D721Med (cell line): ENCODE results near the gene MBNL3.
"Not testable (repeated sequence)": the region's sequence is repeated elsewhere in the genome, so short reads cannot be mapped to it uniquely, and the experiment has no call there.

Source experiments
- DNase-seq: peaks from one replicate; pipeline ENCODE4 v3.0.0; 2011; ENCODE audit warnings: low spot score; ENCODE audit not compliant: insufficient read length
- FAIRE-seq: peaks from 2 replicates; lab custom pipeline; 2011; peaks lifted over from hg19 to GRCh38; lab: Jason Lieb, UNC
- TF ChIP-seq, protein P1 (sequence below): IDR thresholded peaks from 2 replicates; pipeline ENCODE4 v1.5.1; 2012; ENCODE audit warnings: mild to moderate bottlenecking, control low read depth; ENCODE audit not compliant: insufficient read depth; ENCODE audit errors: missing control alignments

Gene MBNL3

GRCh38 chrX:132333351-132333750 lies 155.5 kb downstream of the MBNL3 start:
- TF ChIP-seq, protein P1, sequence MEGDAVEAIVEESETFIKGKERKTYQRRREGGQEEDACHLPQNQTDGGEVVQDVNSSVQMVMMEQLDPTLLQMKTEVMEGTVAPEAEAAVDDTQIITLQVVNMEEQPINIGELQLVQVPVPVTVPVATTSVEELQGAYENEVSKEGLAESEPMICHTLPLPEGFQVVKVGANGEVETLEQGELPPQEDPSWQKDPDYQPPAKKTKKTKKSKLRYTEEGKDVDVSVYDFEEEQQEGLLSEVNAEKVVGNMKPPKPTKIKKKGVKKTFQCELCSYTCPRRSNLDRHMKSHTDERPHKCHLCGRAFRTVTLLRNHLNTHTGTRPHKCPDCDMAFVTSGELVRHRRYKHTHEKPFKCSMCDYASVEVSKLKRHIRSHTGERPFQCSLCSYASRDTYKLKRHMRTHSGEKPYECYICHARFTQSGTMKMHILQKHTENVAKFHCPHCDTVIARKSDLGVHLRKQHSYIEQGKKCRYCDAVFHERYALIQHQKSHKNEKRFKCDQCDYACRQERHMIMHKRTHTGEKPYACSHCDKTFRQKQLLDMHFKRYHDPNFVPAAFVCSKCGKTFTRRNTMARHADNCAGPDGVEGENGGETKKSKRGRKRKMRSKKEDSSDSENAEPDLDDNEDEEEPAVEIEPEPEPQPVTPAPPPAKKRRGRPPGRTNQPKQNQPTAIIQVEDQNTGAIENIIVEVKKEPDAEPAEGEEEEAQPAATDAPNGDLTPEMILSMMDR, result no peak
- DNase-seq (no peak), FAIRE-seq (no peak)

GRCh38 chrX:132331532-132331931 lies 157.3 kb downstream of the MBNL3 start:
- no peak for DNase-seq
- FAIRE-seq, result no peak
- TF ChIP-seq, protein P1, result no peak

- no peak for FAIRE-seq
- no peak for DNase-seq
- TF ChIP-seq, protein P1, result no peak
Measured at GRCh38 chrX:132331000-132331399, 157.8 kb downstream of the MBNL3 start.

- TF ChIP-seq, protein P1, result no peak
- FAIRE-seq (no peak), DNase-seq (no peak)
Measured at GRCh38 chrX:132330156-132330729, 158.6 kb downstream of the MBNL3 start.

DNA sequence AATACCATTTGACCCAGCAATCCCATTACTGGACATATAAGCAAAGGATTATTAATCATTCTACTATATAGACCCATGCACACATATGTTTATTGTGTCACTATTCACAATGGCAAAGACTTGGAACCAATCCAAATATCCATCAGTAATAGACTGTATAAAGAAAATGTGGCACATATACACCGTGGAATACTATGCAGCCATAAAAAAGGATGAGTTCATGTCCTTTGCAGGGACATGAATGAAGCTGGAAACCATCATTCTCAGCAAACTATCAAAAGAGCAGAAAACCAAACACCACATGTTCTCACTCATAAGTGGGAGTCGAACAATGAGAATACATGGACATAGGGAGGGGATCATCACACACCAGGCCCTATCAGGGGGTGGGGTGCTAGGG lies 161.9 kb downstream of the MBNL3 start:
- FAIRE-seq, DNase-seq: not testable (repeated sequence)
